Testis (tissue), 2 donors: ENCODE measurements around the gene SP140.

Source experiments
- POLR2A ChIP-seq: fragments of 450-650 bp; IDR thresholded peaks from one replicate; pipeline ENCODE4 v1.6.1; 2017; ENCODE audit warnings: antibody characterized with exemption, mild to moderate bottlenecking, moderate library complexity
- TF ChIP-seq, protein P1 (sequence below), 3 experiments: fragments of 450-650 bp in 2 of 3; fragments of 200-600 bp in 1 of 3; sonication (generic) in 1 of 3; IDR thresholded peaks; one replicate each; pipeline ENCODE4 v1.5.1; 2016 to 2019; ENCODE audit warnings: antibody characterized with exemption in 3 of 3, mild to moderate bottlenecking in 2 of 3, moderate library complexity in 1 of 3

DNA sequence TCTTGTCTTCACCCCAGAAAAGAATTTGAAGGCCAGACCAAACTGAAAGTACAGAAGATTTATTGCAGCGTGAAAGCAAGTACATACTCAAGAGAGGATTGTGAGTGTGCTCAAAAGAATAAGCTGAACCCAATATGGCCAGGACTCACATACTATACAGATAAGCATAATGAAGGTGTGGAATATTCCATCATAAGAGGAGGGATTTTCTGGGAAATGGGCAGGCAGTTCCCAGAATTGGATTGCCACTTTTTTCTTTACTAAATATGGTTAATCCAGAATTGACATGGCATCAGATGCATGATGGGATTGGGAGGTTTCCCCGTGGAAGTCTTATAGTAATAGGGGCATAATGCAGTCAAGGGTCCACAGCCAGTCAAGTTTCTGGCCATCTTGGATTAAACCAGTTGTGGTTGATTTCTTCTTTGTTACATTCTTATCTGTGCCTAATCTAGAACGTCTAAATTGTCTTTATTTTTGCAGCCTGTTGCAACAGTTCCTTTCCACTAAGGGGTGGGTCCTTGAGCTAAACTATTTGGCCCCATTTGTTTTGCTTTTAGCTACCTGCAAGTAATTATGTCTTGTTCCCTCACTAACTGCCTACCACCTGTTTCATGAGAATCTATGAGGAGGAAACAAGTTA, 110.4 kb downstream of the SP140 start:
- TF ChIP-seq, protein P1, sequence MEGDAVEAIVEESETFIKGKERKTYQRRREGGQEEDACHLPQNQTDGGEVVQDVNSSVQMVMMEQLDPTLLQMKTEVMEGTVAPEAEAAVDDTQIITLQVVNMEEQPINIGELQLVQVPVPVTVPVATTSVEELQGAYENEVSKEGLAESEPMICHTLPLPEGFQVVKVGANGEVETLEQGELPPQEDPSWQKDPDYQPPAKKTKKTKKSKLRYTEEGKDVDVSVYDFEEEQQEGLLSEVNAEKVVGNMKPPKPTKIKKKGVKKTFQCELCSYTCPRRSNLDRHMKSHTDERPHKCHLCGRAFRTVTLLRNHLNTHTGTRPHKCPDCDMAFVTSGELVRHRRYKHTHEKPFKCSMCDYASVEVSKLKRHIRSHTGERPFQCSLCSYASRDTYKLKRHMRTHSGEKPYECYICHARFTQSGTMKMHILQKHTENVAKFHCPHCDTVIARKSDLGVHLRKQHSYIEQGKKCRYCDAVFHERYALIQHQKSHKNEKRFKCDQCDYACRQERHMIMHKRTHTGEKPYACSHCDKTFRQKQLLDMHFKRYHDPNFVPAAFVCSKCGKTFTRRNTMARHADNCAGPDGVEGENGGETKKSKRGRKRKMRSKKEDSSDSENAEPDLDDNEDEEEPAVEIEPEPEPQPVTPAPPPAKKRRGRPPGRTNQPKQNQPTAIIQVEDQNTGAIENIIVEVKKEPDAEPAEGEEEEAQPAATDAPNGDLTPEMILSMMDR (IDR thresholded peaks at IDR 0.05), result no peak
- TF ChIP-seq POLR2A, result no peak
